CD14-positive monocyte (primary cell): ENCODE results near the gene ADRB1. TPM values are rescaled to one million over a fixed set of nuclear protein-coding genes. Genes with fewer than 3 reads are reported as not detected.

ENCODE experiments used
- DNase-seq, 3 donors: peaks; one replicate each; pipeline ENCODE4 v3.0.0-alpha.2; 2011 to 2022
- H2AFZ ChIP-seq: 2 replicates; pipeline ENCODE4 v1.6.0; 2012; ENCODE audit warnings: mild to moderate bottlenecking, low read depth, low read length, inconsistent platforms; ENCODE audit not compliant: insufficient read depth, poor library complexity, severe bottlenecking
- H3K27ac ChIP-seq, 2 donors: 1 replicate in 1 of 2; 2 replicates in 1 of 2; pipeline ENCODE4 v1.5.1; 2012 to 2013; ENCODE audit warnings: low read length in 2 of 2, control low read depth in 1 of 2, inconsistent platforms in 1 of 2, low read depth in 1 of 2, mild to moderate bottlenecking in 1 of 2
- H3K27me3 ChIP-seq, 2 donors: one replicate each; pipeline versions ENCODE4 v1.6.0 to v1.6.1; 2011 to 2013; ENCODE audit warnings: low read length in 2 of 2; ENCODE audit not compliant: control insufficient read depth in 2 of 2, insufficient read depth in 2 of 2
- H3K36me3 ChIP-seq, 2 donors: replicated peaks in 1 of 2; 1 replicate in 1 of 2; 2 replicates in 1 of 2; pipeline versions ENCODE4 v1.5.1 to v1.6.1; 2012 to 2013; ENCODE audit warnings: low read length in 2 of 2, control low read depth in 1 of 2, inconsistent platforms in 1 of 2, mild to moderate bottlenecking in 1 of 2; ENCODE audit not compliant: insufficient read depth in 2 of 2, control insufficient read depth in 1 of 2
- H3K4me1 ChIP-seq, 2 donors: 1 replicate in 1 of 2; 2 replicates in 1 of 2; pipeline versions ENCODE4 v1.5.1 to v1.6.1; 2012 to 2013; ENCODE audit warnings: low read length in 2 of 2, control low read depth in 1 of 2, inconsistent platforms in 1 of 2, mild to moderate bottlenecking in 1 of 2, moderate library complexity in 1 of 2; ENCODE audit not compliant: insufficient read depth in 2 of 2, control insufficient read depth in 1 of 2
- H3K4me2 ChIP-seq: replicated peaks from 2 replicates; pipeline ENCODE3; 2012; ENCODE audit warnings: low read length, moderate library complexity, mild to moderate bottlenecking; ENCODE audit not compliant: poor library complexity, severe bottlenecking; ENCODE audit errors: extremely low read depth
- H3K4me3 ChIP-seq, 3 experiments: fragments of 200-600 bp in 1 of 3; sonication (generic) in 1 of 3; replicated peaks in 1 of 3; 1 replicate in 2 of 3; 2 replicates in 1 of 3; pipeline ENCODE4 v1.5.1; 2011 to 2013; ENCODE audit warnings: low read length in 3 of 3, mild to moderate bottlenecking in 3 of 3, control low read depth in 2 of 3, low read depth in 2 of 3, inconsistent platforms in 1 of 3, moderate library complexity in 1 of 3
- H3K79me2 ChIP-seq: 2 replicates; pipeline ENCODE4 v1.6.0; 2012; ENCODE audit warnings: mild to moderate bottlenecking, control low read depth, inconsistent platforms, low read length, moderate library complexity; ENCODE audit not compliant: insufficient read depth
- H3K9ac ChIP-seq: 2 replicates; pipeline ENCODE4 v1.6.0; 2017; ENCODE audit warnings: low read length, mild to moderate bottlenecking; ENCODE audit not compliant: insufficient read depth, poor library complexity, severe bottlenecking
- H3K9me3 ChIP-seq, 2 donors: replicated peaks in 1 of 2; 1 replicate in 1 of 2; 2 replicates in 1 of 2; pipeline versions ENCODE4 v1.5.1 to v1.6.1; 2012 to 2013; ENCODE audit warnings: low read length in 2 of 2, control low read depth in 1 of 2; ENCODE audit not compliant: control insufficient read depth in 1 of 2, insufficient read depth in 1 of 2
- H4K20me1 ChIP-seq: 2 replicates; pipeline ENCODE4 v1.6.0; 2012; ENCODE audit warnings: mild to moderate bottlenecking, low read length, control low read depth, moderate library complexity; ENCODE audit not compliant: insufficient read depth
- H3K27ac Mint-ChIP-seq, 7 donors: one replicate each; pipeline ENCODE4 v1.8.0; 2020; ENCODE audit warnings: mild to moderate bottlenecking in 7 of 7, mixed read lengths in 7 of 7, moderate library complexity in 6 of 7, inconsistent platforms in 2 of 7
- H3K27me3 Mint-ChIP-seq, 3 donors: one replicate each; pipeline ENCODE4 v1.8.0; 2021 to 2022; ENCODE audit warnings: low read depth in 3 of 3, mild to moderate bottlenecking in 3 of 3, mixed read lengths in 3 of 3, moderate library complexity in 3 of 3, inconsistent platforms in 1 of 3
- H3K36me3 Mint-ChIP-seq, 2 donors: one replicate each; pipeline ENCODE4 v1.8.0; 2020; ENCODE audit warnings: mixed read lengths in 2 of 2, inconsistent platforms in 1 of 2, mild to moderate bottlenecking in 1 of 2
- H3K4me1 Mint-ChIP-seq: one replicate; pipeline ENCODE4 v1.8.0; 2020; ENCODE audit warnings: mild to moderate bottlenecking, mixed read lengths
- H3K4me3 Mint-ChIP-seq, 2 donors: one replicate each; pipeline ENCODE4 v1.8.0; 2020; ENCODE audit warnings: mild to moderate bottlenecking in 2 of 2, mixed read lengths in 2 of 2, moderate library complexity in 1 of 2
- H3K9me3 Mint-ChIP-seq, 7 donors: one replicate each; pipeline ENCODE4 v1.8.0; 2020 to 2022; ENCODE audit warnings: mixed read lengths in 7 of 7, mild to moderate bottlenecking in 6 of 7, moderate library complexity in 6 of 7, inconsistent platforms in 2 of 7
- WGBS: methylation state at CpG from one replicate; pipeline ENCODE4 v1.1.5; 2013; ENCODE audit warnings: missing lambda C conversion rate; ENCODE audit not compliant: insufficient coverage; 5-methylcytosine and 5-hydroxymethylcytosine counted together
- intact Hi-C, 2 donors: fragments of 100-400 bp; cut with micrococcal nuclease; formaldehyde crosslinking; loops; one replicate each; pipeline versions ENCODE4 v1.15.0 to v1.15.1; 2023
- polyA plus RNA-seq, 3 donors: library from polyadenylated mRNA; depleted of rRNA in 1 of 3; unstranded in 2 of 3; stranded (reverse) in 1 of 3; fragments of 300-500 nt in 2 of 3; fragments of >200 nt in 1 of 3; fragmentation: Illumina TruSeq in 2 of 3; gene quantifications; 1 replicate in 2 of 3; 2 replicates in 1 of 3; pipeline ENCODE4 v1.2.3, GENCODE V29; 2012 to 2021
- TF ChIP-seq, protein P1 (sequence below): fragments of 200-600 bp; IDR thresholded peaks from one replicate; pipeline ENCODE4 v1.8.0; 2022; ENCODE audit warnings: antibody characterized with exemption, mild to moderate bottlenecking

The ADRB1 gene
- polyA plus RNA-seq, 3 donors: 0.05 to 3.4 TPM; not detected in 1

GRCh38 chr10:114071178-114071577 lies 27.5 kb downstream of the ADRB1 start:
- Mint-ChIP-seq H3K27ac (no peak overlapping the region), H3K4me1 (peaks cover 38% of the 10 kb centered on the region), H3K9me3 (peaks cover 0 to 3% (median 0%) of the 10 kb centered on the region in 7 donors), H3K36me3 (no peaks in the 10 kb centered on the region), H3K4me3 (no peak overlapping the region), H3K27me3 (peaks cover 3 to 4% (median 3%) of the 10 kb centered on the region in 3 donors)
- 100% methylated on average over 1 of the region's 4 CpGs for WGBS
- no peaks in the 10 kb centered on the region for H3K27me3 ChIP-seq
- H3K4me3 ChIP-seq: no peak overlapping the region
- no peak overlapping the region for H2AFZ ChIP-seq
- intact Hi-C loops: no loop called here
- no peak overlapping the region for H3K4me2 ChIP-seq
- no peak overlapping the region for H3K27ac ChIP-seq
- no peaks in the 10 kb centered on the region for H3K36me3 ChIP-seq
- peaks cover 21 to 36% of the 10 kb centered on the region in 2 donors for H3K4me1 ChIP-seq
- no peaks in the 10 kb centered on the region for H3K9me3 ChIP-seq
- TF ChIP-seq, protein P1, sequence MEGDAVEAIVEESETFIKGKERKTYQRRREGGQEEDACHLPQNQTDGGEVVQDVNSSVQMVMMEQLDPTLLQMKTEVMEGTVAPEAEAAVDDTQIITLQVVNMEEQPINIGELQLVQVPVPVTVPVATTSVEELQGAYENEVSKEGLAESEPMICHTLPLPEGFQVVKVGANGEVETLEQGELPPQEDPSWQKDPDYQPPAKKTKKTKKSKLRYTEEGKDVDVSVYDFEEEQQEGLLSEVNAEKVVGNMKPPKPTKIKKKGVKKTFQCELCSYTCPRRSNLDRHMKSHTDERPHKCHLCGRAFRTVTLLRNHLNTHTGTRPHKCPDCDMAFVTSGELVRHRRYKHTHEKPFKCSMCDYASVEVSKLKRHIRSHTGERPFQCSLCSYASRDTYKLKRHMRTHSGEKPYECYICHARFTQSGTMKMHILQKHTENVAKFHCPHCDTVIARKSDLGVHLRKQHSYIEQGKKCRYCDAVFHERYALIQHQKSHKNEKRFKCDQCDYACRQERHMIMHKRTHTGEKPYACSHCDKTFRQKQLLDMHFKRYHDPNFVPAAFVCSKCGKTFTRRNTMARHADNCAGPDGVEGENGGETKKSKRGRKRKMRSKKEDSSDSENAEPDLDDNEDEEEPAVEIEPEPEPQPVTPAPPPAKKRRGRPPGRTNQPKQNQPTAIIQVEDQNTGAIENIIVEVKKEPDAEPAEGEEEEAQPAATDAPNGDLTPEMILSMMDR: no peak
- H3K9ac ChIP-seq: no peak overlapping the region
- no peaks in the 10 kb centered on the region for H3K79me2 ChIP-seq
- no peaks in the 10 kb centered on the region for H4K20me1 ChIP-seq
- DNase-seq: no peak

- H3K79me2 ChIP-seq: no peaks in the 10 kb centered on the region
- WGBS: 50% methylated on average over 8 of the region's 14 CpGs
- DNase-seq: no peak
- no peak overlapping the region for H3K4me3 Mint-ChIP-seq
- H3K36me3 Mint-ChIP-seq: no peaks in the 10 kb centered on the region
- peaks cover 46% of the 10 kb centered on the region for H3K4me1 Mint-ChIP-seq
- no peak overlapping the region for H2AFZ ChIP-seq
- no peak overlapping the region for H3K4me3 ChIP-seq
- H3K27ac Mint-ChIP-seq: no peak overlapping the region
- no peak overlapping the region for H3K4me2 ChIP-seq
- no peaks in the 10 kb centered on the region for H3K9me3 ChIP-seq
- no peaks in the 10 kb centered on the region for H3K27me3 ChIP-seq
- intact Hi-C loops: no loop called here
- peaks cover 0 to 4% (median 3%) of the 10 kb centered on the region in 3 donors for H3K27me3 Mint-ChIP-seq
- H3K9ac ChIP-seq: no peak overlapping the region
- no peaks in the 10 kb centered on the region for H3K36me3 ChIP-seq
- H4K20me1 ChIP-seq: no peaks in the 10 kb centered on the region
- TF ChIP-seq, protein P1: no peak
- peaks cover 0 to 3% (median 0%) of the 10 kb centered on the region in 7 donors for H3K9me3 Mint-ChIP-seq
- peaks cover 23 to 38% of the 10 kb centered on the region in 2 donors for H3K4me1 ChIP-seq
- H3K27ac ChIP-seq: no peak overlapping the region
Measured at GRCh38 chr10:114073395-114074186, 29.9 kb downstream of the ADRB1 start.
